Activated T-helper 1 cell treated with Interleukin-2 at 50 U/mL for 16 hours (primary cell): ENCODE measurements around the gene APOL6.
"Not testable (repeated sequence)": the region's sequence is repeated elsewhere in the genome, so short reads cannot be mapped to it uniquely, and the experiment has no call there.

ENCODE experiments used
- DNase-seq: peaks from one replicate; pipeline ENCODE4 v3.0.0-alpha.2; 2020; ENCODE audit warnings: low read depth

APOL6 gene

GRCh38 chr22:35679492-35679891 lies 31.2 kb downstream of the APOL6 start:
- DNase-seq: not testable (repeated sequence)

- DNase-seq: no peak
These were observed 33.3 kb downstream of the APOL6 start for GRCh38 chr22:35681454-35682052.

DNA sequence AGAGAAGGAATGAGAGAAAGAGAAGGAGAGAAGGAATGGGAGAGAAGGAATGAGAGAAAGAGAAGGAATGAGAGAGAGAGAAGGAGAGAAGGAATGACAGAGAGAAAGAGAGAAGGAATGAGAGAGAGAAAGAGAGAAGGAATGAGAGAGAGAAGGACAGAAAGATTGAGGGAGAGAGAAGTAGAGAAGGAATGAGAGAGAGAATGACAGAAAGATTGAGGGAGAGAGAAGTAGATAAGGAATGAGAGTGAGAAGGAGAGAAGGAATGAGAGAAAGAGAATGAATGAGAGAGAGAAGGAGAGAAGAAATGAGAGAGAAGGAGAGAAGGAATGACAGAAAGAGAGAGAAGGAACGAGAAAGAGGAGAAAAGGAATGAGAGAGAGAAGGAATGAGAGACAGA lies 35.3 kb downstream of the APOL6 start:
- DNase-seq: no peak

DNA sequence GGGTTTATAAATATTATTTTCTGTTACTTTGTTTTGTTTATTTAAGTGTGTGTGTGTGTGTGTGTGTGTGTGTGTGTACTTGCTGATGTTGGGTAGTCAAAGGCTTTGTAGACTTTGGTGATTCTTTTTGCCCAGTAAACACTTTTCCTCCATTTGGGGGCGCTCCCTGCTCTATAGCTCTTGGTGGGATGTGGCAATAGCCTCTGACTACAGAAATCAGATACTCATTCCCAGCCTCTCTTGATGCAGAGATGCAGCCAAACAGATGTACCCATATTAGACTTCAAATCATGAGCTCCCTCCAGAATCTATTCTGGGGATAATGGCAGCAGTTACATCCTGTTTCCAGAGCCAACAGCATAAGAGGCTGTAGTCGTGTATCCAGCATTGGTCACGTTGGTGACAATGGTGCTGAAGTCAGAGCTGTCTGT lies 36.0 kb downstream of the APOL6 start:
- DNase-seq: no peak

- no peak for DNase-seq
These were observed 36.5 kb downstream of the APOL6 start for GRCh38 chr22:35684732-35685131.

- no peak for DNase-seq
These were observed 37.5 kb downstream of the APOL6 start for GRCh38 chr22:35685731-35686130.

GRCh38 chr22:35686298-35686697 lies 38.1 kb downstream of the APOL6 start:
- DNase-seq: no peak

DNA sequence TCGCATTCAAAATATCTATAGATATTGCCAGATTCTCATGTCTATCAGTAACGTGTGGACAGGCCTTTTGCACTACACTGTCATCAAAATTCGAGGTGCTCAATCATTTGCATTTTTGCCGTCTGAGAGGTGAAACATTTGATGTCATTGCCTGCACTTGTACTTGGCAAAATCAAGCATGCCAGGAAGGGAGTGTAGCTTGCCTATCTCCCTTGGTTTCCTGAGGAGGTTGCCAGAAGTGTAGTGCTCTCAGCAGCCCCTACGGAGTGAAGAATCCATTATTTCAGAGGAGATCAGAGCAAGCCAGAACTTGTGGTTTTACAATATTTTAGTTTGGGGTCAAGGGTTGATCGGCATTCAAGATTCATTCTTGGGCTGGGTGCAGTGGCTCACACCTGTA lies 39.2 kb downstream of the APOL6 start:
- no peak for DNase-seq

- DNase-seq: no peak
These were observed 40.8 kb downstream of the APOL6 start for GRCh38 chr22:35688913-35689675.

- DNase-seq: no peak
These were observed 41.8 kb downstream of the APOL6 start for GRCh38 chr22:35690001-35690400.

DNA sequence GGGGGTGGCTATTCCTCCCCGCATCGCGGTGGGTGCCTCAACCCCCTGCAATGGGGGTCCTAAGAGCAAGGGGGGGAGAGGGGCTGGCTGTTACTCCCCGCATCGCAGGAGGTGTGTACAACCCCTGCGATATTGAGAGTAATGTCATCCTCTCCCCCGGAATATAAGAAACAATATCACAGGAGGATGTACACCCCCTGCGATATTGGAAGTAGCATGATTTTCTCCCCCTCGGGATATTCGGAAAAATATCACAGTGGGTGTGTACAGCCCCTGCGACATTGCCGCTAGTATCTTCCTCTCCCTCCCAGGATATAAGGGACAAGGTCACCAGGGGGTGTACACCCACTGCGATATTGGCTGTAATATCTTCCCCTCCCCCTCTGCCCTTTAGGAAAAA lies 47.0 kb downstream of the APOL6 start:
- DNase-seq: no peak

GRCh38 chr22:35697142-35697541 lies 48.9 kb downstream of the APOL6 start:
- DNase-seq: no peak

DNA sequence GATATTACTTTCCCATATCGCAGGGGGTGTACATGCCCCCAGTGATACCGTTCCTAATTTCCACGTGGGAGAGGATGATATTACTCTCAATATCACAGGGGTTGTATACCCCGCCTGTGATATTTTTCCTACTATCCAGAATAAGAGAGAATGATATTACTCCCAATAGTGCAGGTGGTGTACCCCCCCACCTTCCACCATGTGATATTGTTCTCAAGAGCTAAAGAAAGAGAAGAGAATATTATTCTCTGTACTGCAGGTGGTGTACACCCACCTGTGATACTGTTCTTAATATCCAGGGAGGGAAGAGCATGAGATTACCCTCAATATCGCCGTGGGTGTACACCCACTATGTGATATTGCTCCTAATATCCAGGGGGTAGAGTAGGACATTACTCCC lies 51.6 kb downstream of the APOL6 start:
- not testable (repeated sequence) for DNase-seq

DNA sequence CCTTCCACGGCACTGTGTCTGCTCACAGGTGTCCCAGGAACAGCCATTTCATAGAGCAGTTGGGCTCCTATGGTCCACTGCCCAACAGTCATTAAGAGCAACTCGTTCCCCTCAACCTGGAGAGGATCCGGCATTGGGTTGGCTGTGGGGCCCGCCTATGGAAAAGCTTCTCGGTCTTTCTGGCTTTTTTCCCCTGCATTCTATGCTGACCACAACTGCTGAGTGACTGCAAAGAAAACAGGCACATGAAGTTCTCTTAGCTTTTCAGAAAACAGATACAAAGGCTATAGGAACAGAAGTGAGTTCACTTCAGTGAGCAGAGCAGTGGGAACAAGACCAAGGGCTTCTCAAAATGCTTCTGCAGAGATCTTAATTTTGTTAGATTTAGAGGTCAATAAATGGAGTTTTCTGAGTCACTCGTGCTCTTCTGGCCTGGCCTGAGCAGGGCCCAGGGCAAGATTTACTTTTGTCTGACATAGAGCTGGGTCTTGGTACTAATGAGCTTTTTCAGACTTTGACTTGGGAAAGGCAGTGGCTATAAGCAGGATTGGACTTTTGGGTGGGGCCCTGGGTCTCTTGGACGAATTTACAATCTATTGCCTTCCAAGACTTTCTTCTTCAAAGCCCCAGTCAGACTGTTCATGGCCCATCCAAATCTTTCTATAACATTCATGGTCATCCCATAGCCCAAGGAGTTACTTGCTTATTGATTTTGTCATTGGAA lies 55.8 kb downstream of the APOL6 start:
- DNase-seq: no peak

DNA sequence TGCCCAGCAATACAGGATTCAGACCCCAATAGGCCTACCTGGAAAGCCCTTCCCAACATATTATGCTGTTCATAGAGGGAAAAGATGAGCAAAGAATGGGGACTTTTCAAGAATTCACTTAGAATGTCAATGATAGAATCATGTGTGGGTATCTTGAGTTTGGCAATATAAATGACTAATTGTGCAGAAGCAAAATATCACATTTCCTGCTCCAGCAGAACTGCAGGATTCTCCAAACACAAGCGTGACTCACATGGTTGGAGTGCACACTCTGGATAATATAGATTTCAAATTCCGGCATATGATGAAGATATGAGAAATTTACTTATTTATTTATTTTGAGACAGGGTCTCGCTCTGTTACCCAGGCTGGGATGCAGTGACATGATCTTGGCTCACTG lies 56.9 kb downstream of the APOL6 start:
- no peak for DNase-seq

- no peak for DNase-seq
These were observed 60.2 kb downstream of the APOL6 start for GRCh38 chr22:35708453-35708852.

GRCh38 chr22:35708917-35709316 lies 60.7 kb downstream of the APOL6 start:
- no peak for DNase-seq

DNA sequence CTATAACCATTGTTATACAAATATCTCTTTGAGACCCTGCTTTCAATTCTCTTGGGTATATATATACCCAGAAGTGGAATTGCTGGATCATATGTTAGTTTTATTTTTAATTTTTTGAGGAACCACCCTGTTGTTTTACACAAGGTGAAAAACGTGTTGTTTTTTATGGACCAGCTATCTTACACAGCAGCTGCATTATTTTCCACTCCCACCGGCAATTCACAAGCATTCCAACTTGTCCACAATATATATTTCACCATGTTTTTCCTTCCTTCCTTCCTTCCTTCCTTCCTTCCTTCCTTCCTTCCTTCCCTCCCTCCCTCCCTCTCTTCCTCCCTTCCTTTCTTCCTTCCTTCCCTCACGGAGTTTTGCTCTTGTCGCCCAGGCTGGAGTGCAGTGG lies 63.1 kb downstream of the APOL6 start:
- DNase-seq: no peak

- no peak for DNase-seq
These were observed 64.4 kb downstream of the APOL6 start for GRCh38 chr22:35712672-35713071.

DNA sequence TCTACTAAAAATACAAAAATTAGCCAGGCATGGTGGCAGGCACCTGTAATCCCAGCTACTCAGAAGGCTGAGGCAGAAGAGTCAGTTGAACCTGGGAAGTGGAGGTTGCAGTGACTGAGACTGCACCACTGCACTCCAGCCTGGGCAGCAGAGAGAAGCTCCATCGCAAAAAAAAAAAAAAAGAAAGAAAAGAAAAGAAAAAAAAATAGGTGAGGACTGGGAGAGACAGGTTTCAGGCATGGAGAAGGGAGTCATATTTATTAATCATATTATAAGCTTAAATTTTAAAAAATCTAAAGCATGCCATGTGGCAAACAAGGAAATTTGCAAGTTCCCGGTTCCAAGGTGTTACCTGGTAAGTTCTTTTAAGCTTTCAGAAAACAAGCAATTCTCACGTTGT lies 69.3 kb downstream of the APOL6 start, which contains the start of gene APOL5:
Gene APOL5 (plus strand): TSS at position 301 of the 400 bp plus-strand sequence. CDS start 0 bp downstream, at position 301.
- DNase-seq: no peak
